ENCODE data around the gene TEX44.

The TEX44 gene

DNA sequence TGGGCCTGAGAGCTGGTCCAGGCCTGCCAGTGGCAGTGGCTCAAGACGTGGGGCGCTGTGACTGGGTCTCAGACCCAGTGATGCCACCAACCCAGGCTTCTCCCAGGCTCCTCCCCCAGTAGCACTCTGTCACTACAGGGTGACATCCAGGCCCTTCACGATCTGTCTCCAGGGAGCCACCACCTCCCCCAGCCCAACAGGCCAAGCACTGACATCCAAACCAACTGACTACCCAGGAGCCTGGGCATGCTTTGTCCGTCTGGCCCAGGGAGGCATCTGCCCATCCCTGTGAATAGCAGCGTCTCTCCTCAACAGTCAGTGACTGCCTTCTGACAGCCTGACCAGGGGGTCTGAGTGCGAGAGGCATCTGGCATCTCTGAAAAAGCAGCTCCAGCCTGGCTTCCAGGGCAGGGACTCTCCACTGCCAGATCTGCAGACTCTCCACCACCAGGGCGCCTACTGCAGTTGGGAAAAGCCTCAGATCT lies 13.0 kb downstream of the TEX44 start:
- DNase-seq = no peak

DNA sequence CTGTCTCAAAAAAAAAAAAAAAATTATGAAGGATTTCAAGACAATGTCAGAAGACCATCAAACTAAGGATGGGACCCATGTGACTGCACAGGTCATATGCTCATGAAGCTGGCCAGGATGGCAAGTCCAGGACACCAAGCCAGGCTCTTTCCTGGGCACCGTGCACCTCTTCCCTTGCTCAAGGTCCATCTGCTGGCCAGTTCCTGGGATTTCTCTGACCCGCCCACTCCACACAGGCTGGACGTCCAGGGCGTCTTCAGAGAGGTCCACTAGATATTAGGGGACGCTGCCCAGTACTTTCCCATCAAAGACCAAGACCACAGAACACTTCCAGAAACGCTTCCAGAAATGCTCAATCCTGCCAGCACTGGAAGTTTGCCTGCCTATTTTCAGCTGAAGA lies 14.3 kb downstream of the TEX44 start:
- no peak for DNase-seq

GRCh38 chr2:231611273-231612108 lies 18.8 kb downstream of the TEX44 start:
- DNase-seq = peak; percentile 73

DNA sequence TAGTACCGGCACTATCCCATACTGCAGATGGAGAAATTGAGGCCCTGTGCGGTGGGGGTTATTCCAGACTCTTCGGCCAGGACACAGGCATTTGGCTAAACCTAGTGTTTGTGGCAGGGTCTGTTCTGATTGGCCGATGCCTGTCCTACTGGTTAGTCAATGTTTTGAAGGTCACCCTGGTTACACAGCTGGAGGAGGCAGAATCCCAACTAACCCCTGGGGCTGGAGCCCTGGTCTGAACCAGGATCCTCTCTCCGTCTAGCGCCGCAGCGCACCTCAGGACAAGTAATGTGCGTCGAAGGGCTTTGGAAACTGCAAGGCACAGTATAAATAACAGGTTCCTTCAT lies 19.4 kb downstream of the TEX44 start:
- peak; percentile 83 for DNase-seq

GRCh38 chr2:231612456-231613330 lies 20.0 kb downstream of the TEX44 start:
- DNase-seq = peak; percentile 92

- DNase-seq = peak; percentile 12
These were observed 20.6 kb downstream of the TEX44 start for GRCh38 chr2:231613331-231613662.

DNA sequence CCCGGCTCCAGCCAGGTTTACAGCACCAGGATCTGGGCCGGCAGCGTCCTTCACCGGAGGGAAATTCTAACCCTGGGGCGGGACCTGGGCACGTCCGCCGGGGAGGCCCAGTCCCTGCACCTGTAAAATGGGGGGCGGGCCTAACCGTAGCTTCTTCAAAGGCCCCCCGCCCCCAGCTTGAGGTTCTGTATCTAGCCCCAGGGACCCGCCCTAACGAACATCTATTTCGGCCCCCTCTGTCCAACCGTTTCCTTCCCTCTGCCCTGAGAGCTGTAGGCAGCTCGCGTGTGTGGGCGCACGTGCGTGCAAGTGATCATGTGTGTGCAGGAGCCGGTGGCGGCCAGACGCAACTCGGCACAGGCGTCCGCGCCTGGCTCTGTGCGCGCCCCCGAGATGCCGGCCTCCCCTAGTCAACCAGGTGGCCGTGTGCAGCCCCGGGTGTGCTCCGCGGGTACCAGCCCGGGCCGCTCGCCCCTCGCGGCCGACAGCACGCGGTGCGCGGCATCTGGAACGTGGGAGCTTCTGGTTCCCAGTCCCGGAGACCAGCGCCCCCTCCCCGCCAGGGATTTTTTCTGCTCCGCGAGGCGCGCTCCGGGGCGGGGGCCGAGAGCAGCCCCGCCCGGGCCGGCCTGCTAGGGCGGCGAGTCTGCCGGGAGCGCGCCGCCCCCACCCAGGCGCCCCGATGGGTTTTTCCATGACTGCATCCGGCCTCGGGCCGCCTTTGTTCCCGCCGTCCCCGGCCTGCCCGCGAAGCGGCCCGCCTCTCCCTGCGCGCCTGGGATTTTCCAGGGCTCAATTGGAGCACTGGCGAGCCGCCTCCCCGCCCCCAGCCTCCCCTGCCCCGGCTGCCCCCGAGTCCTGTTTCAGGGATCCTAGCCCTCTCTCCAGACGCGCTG lies 21.2 kb downstream of the TEX44 start:
- peak; percentile 84 for DNase-seq

DNA sequence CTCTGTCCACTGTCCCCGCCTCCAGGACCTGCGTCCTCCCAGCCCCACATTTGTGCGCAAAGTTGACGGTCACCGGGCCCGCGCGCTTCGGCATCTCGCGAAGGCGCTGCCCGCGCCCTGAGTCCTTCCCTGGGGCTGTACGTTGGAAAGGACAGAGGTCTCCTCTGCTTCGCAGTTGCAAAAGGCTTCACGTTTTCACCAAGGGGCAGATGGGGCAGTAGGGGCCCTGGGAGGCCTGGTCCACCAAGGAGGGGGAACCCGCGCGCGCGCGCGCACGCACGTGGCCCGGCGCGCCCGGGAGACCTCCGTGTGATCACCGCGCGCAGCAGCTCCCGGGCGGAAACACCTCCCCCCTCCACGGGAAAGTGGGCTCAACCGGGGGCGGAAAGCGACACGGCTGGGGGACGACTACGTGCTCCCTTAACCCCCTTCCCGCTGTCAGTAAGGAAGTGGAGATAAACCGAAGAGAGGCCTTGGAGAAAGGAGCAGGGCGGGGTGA lies 21.9 kb downstream of the TEX44 start:
- DNase-seq = no peak

DNA sequence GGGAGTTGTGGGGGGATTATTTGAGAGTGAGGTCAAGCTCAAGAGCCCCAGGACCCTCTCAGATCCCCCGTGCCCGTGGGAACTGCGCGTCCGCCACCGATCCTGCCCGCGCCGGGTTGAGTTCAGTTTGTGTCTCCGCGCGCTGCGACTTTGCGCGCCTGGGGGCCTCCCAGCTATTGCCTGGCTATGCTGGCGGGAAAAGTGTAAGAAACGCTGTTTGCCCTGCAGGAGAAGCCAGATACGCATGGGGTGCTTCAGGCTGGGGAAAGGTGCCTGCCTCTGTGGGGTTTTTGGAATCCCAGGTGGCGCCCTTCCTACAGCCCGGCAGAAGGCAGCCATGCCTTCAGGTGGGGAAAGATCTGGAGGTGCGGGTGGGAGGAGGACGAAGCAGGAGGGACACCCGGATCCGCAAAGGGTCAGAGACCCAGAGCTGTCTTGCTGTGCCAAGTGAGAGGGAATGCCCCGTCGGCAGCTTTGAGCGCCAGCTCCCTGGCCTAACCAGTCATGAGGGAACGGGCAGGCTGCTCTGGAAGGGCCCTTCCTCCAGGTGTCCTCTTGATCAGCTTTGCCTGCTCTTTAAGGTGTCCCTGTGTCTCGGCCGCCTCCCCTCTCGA lies 22.5 kb downstream of the TEX44 start:
- DNase-seq = no peak

DNA sequence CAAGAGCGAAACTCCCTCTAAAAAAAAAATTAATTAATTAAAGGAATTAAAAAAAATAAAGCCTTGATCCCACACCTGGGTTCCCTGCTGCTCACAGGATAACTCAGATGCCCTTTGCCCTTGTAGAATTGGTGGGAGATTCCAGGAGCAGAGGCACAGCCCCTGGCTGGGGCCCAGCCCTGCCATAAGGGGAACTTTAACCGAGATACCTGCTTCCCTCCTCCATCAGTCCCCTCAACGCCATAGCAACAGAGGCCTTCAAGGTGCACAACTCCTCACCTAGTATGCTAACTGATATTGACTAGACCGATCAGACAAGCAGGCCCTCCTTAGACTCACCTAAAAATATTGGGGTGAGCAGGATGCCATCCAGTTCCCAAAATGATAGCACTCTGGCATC lies 23.6 kb downstream of the TEX44 start:
- DNase-seq = no peak

GRCh38 chr2:231617059-231617926 lies 24.6 kb downstream of the TEX44 start:
- DNase-seq = no peak

DNA sequence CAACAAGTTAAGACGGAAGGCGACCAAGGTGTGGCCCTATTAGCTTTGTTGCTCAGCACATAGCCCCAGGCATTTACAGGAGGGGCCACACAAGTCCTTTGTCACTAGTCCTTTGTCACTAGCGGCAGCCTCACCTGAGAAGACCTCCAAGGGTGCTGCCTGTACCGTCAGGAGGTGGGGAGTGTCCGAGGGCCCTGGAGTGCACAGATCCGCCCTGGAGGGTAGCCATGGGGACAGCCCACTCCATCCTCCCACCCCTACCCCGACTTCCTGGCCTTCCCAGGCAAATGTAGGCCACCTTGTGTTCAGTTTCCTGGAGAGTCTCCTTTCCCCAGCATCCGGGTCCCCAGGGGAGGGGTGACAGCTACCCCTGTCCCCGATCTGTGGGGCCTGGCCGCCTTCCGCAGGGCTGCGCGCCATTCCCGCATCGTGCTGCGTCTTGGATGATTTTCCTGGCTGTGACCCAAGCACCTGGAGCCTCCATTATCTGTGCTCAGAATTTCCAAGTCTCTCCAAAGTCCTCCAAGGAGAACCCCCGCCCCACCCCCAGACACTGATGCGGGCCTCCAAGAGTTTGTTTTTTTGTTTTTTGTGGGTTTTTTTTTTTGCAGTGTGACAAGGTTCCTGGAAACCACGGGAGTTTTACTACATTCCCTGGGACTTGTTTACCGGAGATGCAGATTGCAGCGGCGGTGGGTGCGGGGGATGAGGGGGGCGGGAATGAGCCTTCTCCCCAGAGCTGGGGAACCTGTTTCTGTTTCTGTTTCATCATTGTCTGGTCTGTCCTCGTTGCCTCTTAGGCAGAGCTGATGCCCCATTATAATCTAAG lies 28.6 kb downstream of the TEX44 start:
- DNase-seq = no peak

- no peak for DNase-seq
These were observed 30.3 kb downstream of the TEX44 start for GRCh38 chr2:231622963-231623362.

- no peak for DNase-seq
These were observed 33.8 kb downstream of the TEX44 start for GRCh38 chr2:231626449-231626848.

DNA sequence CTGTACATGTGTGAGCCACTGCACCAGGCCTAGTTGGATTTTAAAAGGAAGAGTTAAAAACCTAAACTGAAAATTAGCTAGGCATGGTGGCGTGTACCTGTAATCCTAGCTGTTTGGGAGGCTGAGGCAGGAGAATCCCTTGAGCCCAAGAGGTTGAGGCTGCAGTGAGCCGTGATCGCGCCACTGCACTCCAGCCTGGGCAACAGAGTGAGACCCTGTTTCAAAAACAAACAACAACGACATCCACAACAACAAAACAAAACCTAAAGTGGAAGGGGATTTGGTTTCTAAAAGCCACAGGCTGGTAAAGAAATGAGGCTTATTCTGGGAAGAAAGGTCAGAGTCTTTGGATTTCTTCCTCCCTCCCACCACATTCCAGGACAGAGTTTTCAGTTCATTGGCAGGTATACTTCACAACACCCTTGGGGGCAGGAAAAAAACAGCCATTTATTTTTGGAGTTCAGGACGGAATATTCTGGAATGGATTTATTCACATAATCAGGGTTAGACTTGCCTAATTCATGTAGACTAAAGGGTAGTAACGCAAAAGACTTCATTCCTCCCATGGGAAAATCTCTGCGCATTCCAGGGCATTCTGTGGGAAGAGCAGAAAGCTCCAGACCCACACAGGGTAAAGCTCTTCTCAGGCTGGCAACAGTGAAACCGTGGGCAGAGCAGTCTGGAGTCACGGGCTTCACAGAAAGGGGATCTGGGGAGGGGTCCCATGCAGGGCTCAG lies 34.9 kb downstream of the TEX44 start:
- DNase-seq = no peak

DNA sequence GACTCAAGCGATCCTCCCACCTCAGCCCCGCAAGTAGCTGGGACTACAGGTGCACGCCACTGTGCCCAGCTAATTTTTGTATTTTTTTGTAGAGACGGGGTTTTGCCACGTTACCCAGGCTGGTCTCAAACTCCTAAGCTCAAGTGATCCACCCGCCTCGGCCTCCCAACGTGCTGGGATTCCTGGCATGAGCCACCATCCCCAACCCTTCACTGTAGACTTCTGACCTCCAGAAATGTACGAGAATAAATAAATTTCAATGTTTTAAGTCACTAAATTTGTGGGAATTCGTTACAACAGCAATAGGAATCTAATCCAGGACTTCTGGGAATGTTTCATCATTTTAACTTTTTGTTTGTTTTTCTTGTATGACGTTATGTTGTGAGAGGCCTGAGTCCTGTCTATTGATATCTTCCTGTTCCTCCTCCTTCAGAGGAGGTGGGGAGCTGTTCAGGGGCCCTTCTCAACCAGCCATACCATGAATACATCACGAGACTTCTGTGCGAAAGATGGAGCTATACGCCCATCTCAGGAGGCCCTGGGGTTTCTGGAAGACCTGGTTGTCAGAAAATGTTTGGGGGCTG lies 40.0 kb downstream of the TEX44 start:
- DNase-seq = peak; percentile 90

DNA sequence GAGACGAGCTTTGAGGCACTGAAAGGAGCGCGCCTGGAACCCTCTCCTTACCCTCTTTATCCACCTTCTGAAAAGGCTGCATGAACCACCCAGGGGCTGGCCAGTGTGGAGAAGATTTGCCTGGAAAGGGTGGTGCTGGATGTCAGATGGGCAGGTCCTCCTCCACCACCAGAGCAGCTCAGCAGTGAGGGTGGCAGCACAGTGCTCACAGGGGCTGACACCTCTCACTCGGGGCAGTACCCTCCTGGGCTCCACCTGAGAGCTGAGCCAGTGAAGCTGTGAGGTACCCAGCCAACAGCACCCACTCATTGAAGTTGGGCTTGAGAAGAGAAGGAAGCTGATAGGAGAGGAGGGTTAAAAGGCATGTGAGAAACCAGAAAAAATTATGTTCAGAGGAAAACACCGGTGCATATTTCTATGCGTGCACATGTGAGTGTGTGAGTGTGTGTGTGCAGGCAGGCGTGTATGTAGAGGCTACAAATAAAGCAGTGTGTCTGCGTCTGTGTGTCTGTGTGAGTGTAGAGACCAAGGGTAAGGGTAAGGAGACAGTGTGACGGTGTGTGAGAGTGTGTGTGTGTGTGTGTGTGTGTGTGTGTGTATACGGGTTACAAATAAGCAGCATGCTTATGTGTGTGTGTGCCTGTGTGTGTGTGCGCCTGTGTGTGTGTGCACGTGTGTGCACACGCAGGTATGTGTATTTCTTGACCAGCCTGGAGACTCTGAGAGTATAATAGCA lies 40.7 kb downstream of the TEX44 start:
- DNase-seq = no peak

DNA sequence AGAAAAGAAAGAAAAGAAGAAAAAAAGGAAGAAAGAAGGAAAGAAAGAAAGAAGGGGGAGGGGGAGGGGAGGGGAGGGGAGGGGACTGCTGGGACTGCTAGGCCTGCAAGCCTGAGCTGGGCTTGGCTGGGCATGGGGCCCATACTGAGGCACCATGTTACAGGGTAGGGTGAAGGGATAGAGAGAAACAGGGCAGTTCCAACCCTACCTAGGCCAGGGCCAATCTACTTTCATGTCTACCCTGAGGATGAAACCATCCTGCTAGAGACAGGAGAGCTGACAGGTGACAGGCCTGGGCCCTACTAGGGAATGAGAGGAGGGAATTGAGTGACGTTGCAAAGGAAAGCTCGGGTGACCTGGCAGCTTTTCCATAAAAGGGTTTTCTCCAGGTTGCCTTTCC lies 41.7 kb downstream of the TEX44 start:
- no peak for DNase-seq

Data from HCEC 1CT (cell line).